GM08714 (cell line): ENCODE results near the gene VASH1.
"Not testable (repeated sequence)": the region's sequence is repeated elsewhere in the genome, so short reads cannot be mapped to it uniquely, and the experiment has no call there.

Source experiments
- H3K4me3 ChIP-seq: fragments of 200-500 bp; sonication (Bioruptor generic); 2 replicates; pipeline ENCODE4 v1.5.1; 2014; ENCODE audit warnings: mild to moderate bottlenecking, low read length, inconsistent platforms
- ZNF274 ChIP-seq: IDR thresholded peaks from 2 replicates; pipeline ENCODE4 v1.6.1; 2012; ENCODE audit warnings: mild to moderate bottlenecking, low read depth, low read length

The VASH1 gene

GRCh38 chr14:76727384-76727783 lies 33.9 kb upstream of the VASH1 start:
- TF ChIP-seq ZNF274: no peak
- H3K4me3 ChIP-seq: no peak overlapping the region

DNA sequence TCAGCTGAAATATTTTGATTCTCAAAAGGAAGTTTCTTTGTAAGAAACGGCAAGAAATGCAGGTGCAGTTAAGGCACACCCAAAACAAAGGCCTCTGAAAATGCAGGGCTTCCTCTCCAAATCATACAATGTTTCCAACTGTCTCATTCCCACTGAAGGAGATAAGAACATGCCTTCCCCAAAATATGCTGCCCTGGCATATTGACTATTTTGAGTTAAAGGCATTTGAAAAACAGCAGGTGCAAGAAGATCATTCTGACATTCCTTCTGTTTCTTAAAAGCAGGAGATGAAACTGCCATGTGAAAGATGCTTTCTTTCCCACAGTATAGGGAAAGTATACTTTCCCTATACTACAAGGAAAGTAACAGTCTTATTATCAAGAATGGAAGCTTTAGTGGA lies 33.4 kb upstream of the VASH1 start:
- H3K4me3 ChIP-seq: no peak overlapping the region
- no peak for TF ChIP-seq ZNF274

GRCh38 chr14:76729258-76729657 lies 32.0 kb upstream of the VASH1 start:
- no peak for TF ChIP-seq ZNF274
- no peak overlapping the region for H3K4me3 ChIP-seq

GRCh38 chr14:76729953-76730505 lies 31.2 kb upstream of the VASH1 start:
- no peak overlapping the region for H3K4me3 ChIP-seq
- TF ChIP-seq ZNF274: no peak

- H3K4me3 ChIP-seq: not testable (repeated sequence)
These were observed 26.8 kb upstream of the VASH1 start for GRCh38 chr14:76734501-76734900.

DNA sequence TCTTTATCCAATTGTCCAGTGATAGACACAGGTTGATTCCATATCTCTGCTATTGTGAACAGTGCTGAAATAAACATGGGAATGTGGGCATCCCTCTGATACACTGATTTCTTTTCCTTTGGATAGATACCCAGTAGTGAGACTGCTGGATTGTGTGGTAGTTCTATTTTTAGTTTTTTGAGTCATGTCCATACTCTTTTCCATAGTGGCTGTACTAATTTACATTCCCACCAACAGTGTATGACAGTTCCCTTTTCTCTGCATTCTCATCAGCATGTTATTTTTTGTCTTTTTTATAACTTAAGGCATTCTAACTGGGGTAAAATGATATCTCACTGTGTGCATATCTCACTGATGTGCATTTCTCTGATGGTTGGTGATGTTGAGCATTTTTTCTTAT lies 24.8 kb upstream of the VASH1 start:
- no peak for TF ChIP-seq ZNF274
- H3K4me3 ChIP-seq: no peak overlapping the region

GRCh38 chr14:76741074-76741473 lies 20.2 kb upstream of the VASH1 start:
- no peak for TF ChIP-seq ZNF274

GRCh38 chr14:76742185-76742584 lies 19.1 kb upstream of the VASH1 start:
- H3K4me3 ChIP-seq: no peak overlapping the region
- no peak for TF ChIP-seq ZNF274

More at GRCh38 chr14:76741074-76741473, 20.2 kb upstream of the VASH1 start:
- H3K4me3 ChIP-seq: no peak overlapping the region

- no peak for TF ChIP-seq ZNF274
- no peak overlapping the region for H3K4me3 ChIP-seq
These were observed 18.3 kb upstream of the VASH1 start for GRCh38 chr14:76742966-76743365.

DNA sequence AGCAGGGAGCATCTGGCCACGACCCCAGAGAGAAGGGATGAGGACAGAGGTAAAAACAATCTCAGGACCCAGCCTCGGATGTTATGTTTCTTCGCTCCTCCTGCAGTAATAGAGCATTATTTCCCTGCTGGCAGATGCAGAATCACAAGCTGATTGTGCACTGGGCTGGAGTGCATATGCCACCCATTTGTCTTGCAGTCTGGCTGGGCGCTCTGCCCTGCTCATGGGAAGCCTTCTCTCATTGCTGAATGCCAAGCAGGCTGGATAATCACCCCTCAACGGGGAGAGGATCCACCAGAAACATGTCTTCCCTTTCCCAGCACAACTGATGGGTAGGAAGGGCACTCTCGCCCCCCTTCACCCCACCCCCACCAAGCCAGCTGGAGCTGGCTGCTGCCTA lies 8.5 kb upstream of the VASH1 start:
- TF ChIP-seq ZNF274: no peak
- no peak overlapping the region for H3K4me3 ChIP-seq

GRCh38 chr14:76753541-76754198 lies 7.6 kb upstream of the VASH1 start:
- TF ChIP-seq ZNF274: no peak
- no peak overlapping the region for H3K4me3 ChIP-seq

GRCh38 chr14:76754586-76754985 lies 6.7 kb upstream of the VASH1 start:
- H3K4me3 ChIP-seq: no peak overlapping the region
- no peak for TF ChIP-seq ZNF274

- H3K4me3 ChIP-seq: no peak overlapping the region
- no peak for TF ChIP-seq ZNF274
These were observed 5.5 kb upstream of the VASH1 start for GRCh38 chr14:76755610-76756370.

GRCh38 chr14:76756371-76756750 lies 4.9 kb upstream of the VASH1 start:
- no peak for TF ChIP-seq ZNF274
- H3K4me3 ChIP-seq: no peak overlapping the region

DNA sequence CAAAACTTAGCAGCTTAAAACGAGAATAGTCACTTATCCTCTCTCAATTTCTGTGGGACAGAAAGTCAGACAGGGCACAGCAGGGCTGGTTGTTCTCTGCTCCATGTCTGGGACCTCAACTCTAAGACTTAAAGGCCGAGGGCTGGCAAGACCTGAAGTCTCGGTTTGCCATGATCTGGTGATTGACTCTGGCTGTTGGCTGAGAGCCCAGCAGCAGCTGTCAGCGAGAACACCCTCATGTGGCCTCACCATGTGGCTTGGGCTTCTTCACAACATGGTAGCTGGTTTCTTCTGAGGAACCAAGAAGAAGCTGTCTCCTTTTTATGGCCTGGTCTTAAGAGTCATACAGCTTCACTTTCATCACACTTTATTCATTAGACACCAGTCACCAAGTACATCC lies 1.7 kb upstream of the VASH1 start:
- H3K4me3 ChIP-seq: no peak overlapping the region
- no peak for TF ChIP-seq ZNF274
